Activated T-helper 9 cell treated with anti-CD3 and anti-CD28 coated beads, Interleukin-2, amount 50 U/mL, for 16 hours (primary cell): ENCODE measurements around the gene GNAZ.
"Not testable (repeated sequence)": the region's sequence is repeated elsewhere in the genome, so short reads cannot be mapped to it uniquely, and the experiment has no call there.

ENCODE experiments used
- DNase-seq: peaks from one replicate; pipeline ENCODE4 v3.0.0-alpha.2; 2020; ENCODE audit warnings: low read depth

Gene GNAZ

DNA sequence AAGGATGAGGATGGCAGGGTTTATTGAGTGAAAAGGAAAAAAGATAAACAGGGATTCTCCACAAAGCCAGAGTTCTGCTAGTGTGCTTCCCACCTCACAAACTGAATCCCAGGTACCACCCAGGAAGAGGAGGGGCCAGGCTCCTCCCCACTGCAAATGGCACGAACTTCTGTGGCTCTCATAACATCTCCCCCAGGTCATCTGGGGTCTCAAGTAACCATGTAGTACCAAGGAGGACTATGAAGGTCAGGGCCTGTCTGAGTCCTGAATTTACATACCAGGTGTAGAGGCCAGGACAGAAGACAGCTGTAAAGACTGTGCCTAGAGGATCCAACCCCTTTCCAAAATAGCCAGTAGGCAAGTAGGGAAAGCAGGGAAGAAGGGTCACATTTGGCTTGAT is 25.7 kb upstream of the GNAZ start:
- DNase-seq = no peak

- DNase-seq = no peak
Measured at GRCh38 chr22:23045461-23045860, 24.9 kb upstream of the GNAZ start.

DNA sequence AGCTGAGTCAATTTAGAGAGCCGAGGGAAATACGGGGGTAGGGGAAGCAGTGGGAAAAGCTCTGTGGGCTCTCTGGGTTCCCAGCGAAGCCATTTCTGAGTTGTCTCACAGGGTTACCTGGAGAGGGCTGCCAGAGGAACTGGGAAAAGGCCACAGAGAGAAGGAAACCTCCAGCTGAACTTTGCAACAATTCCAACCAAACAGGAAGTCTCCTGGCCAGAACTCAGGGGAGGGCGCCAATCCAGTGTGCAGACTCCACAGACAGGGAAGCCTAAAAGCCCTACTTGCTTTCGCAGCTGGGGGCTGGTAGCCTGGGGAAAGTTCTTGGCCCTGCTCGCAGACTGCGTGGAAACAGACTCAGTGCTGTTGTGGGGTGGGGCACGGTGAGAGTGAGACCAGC is 23.1 kb upstream of the GNAZ start:
- no peak for DNase-seq

DNA sequence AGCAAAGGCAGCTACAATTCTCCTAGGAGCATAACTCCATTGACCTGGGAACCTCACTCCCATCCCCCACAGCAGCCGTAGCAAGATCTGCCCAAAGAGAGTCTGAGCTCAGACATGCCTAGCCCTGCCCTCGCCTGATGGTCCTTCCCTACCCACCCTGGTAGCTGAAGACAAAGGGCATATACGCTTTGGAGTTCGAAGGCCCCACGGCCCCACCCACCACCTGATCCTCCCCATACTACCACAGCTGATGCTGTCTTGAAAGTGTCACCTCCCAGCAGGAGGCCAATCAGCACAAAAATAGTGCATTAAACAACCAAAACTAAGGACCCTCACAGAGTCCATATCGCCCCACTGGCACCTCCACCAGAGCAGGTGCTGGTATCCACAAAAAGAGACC is 22.6 kb upstream of the GNAZ start:
- DNase-seq = no peak

GRCh38 chr22:23050546-23050945 is 19.8 kb upstream of the GNAZ start:
- DNase-seq = not testable (repeated sequence)

GRCh38 chr22:23053051-23053707 is 17.1 kb upstream of the GNAZ start:
- DNase-seq = no peak

GRCh38 chr22:23053912-23054530 is 16.3 kb upstream of the GNAZ start:
- no peak for DNase-seq

- DNase-seq = no peak
Measured at GRCh38 chr22:23054531-23055257, 15.6 kb upstream of the GNAZ start.

DNA sequence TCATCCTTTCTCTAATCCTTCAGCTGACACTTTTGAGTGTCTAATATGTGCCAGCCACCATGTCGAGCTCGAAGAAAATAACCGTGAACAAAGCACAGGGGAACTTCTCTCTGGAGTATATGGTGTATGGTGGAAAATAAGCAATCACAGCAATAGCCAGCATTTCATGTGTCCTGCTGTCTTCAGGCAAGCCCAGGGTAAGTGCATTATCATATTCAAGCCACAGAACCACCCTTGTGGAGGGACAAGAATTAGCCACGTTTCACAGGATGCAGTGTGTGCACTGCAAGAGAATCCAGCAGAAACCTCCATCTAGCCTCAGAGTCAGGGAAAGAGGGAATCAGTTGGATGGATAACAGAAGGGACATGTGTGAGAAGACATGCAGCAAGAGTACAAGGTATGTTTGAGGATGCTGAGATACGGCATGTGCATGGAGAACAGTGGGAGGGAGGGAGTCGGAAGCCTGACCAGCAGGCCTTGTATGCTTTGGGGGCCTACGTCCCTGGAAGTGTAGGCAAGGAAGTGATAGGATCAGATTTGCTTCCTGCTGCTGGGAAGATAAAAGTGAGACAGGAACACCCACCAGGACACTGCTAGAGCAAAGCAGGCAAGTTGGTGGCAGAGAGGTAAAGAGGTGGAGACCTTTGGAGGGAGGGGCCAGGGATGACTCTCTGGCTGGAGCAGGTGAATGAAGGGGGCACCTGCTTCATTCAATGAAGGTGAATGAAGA is 14.7 kb upstream of the GNAZ start:
- no peak for DNase-seq

- DNase-seq = no peak
Measured at GRCh38 chr22:23057331-23057730, 13.0 kb upstream of the GNAZ start.

DNA sequence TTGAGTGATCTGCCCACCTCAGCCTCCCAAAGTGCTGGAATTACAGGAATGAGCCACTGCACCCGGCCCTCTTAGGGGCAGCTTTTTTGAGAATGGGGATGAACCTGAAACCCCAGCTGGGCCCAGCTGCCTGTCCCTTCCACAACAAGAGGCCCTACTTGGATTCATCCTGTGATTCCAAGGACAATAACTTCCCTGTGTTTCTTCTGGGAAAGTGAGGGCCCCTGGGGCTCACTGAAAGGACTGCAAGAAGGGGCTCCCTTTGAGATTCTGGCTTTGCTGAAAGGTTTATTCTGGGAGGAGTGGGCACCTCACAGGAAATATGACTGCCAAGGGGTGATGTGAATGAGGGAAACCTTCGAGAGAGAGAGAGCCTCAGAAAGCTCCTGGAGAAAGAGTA is 12.3 kb upstream of the GNAZ start:
- DNase-seq = no peak

- DNase-seq = no peak
Measured at GRCh38 chr22:23058481-23059283, 11.6 kb upstream of the GNAZ start.

GRCh38 chr22:23059284-23059948 is 10.9 kb upstream of the GNAZ start:
- no peak for DNase-seq

- DNase-seq = no peak
Measured at GRCh38 chr22:23060612-23061400, 9.5 kb upstream of the GNAZ start.

- no peak for DNase-seq
Measured at GRCh38 chr22:23061471-23062280, 8.6 kb upstream of the GNAZ start.

DNA sequence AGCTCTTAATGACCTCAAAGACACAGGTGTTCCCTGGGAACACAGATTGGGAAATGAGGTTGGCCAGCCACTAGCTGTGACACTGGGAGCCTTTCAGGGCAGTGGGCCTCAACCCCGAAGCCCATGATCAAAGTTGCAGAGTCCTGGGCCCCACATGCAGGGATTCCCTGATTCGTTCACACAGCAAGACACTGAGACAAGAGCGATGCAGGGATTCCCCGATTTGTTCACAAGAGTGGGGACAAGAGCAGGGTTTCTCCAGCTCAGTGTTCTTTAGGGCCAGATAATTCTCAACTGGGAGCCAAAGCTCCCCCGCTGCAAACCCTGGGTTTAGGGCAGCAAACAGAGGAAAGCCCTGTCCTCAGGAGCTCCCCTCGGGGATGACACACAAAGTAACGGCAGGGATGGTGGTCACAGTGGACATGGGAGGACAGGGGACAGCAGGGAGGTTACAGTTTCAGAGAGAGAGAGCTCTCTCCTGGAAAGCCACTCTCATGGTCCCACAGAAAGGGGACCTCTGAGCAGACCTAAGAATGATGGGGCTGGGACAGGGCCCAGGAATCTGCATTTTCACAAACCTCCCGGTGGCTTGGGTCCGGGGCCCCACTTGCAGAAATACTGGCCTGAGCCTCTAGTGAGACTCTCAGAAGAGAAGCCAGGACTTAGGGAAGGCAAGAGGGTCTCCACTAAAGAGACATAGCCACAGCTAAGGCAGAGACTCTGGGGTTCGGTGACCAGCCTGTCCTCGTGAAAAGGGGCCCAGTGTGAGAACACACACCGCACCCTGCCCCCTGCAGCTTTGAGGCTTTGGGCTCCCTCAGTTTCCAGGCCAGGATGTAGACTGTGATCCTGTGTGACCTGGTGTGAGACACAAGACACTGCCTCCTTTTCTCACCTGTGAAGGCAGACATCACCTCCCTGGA is 7.4 kb upstream of the GNAZ start:
- no peak for DNase-seq

DNA sequence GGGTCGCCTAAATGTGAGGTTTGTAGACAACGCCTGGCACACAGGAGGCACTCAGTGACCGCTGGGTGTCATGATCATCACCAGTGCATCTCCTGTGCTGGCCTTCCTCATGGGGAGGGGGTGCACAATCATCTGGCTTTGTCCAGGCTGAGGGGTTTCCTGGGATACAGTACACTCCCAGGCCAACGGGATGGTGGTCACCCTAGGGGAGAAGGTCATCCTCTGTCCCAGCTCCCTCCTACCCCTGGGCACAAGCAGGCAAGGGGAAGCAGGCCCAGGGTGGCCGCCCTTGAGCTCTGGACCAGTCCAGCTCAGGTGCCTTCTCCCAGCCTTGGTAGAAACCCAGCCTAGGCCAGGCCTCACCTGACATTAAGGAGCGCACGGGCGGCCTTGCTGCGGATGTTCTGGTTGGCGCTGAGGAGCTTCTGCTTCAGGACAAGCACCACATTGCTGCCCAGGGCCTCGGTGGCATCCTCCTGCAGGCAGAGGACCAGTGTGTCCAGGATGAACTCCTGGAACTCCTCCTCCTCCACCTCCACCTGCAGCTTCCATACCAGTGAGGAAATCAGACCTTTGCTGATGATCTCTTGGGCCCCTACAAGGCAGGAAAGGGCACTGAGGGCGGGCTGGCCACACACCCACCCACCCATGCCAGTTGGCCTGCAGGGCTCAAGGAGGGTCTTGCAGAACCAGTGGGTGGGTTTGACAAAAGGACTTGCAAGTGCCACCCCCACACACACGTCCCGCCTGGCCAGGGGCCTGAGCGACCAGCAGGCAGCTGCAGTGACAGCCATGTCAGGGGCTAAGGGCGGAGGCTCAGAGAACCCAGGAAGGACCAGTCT is 6.6 kb upstream of the GNAZ start:
- no peak for DNase-seq
